Adrenal gland (tissue), 5 donors: ENCODE measurements around the gene CNTN1.

Source experiments
- CTCF ChIP-seq, 6 experiments: fragments of 450-650 bp in 4 of 6; fragments of 200-600 bp in 2 of 6; sonication (generic) in 1 of 6; IDR thresholded peaks; 1 replicate in 5 of 6; 2 replicates in 1 of 6; pipeline versions ENCODE4 v1.5.1 to v1.8.0; 2016 to 2021; ENCODE audit warnings: antibody characterized with exemption in 6 of 6, mild to moderate bottlenecking in 2 of 6, moderate library complexity in 1 of 6
- POLR2A ChIP-seq, 2 donors: fragments of 450-650 bp; IDR thresholded peaks; one replicate each; pipeline ENCODE4 v1.6.1; 2017; ENCODE audit warnings: antibody characterized with exemption in 2 of 2, mild to moderate bottlenecking in 2 of 2, moderate library complexity in 1 of 2
- donor health status: DM: no; HTN: no; CAD: no.

GRCh38 chr12:40837891-40838429 lies 145.7 kb downstream of the CNTN1 start:
- no peak for TF ChIP-seq POLR2A (IDR thresholded peaks at IDR 0.05)
- no peak for TF ChIP-seq CTCF (IDR thresholded peaks at IDR 0.05)
